IPS DF 6.9 (cell line): Measurements from ENCODE around the gene KMT2E.

Experiments
- DNase-seq: peaks from one replicate; pipeline ENCODE4 v3.0.0-alpha.2; 2013; ENCODE audit warnings: low read depth, low spot score
- H3K27ac ChIP-seq: one replicate; pipeline ENCODE4 v1.5.1; 2013; ENCODE audit warnings: low read length, control low read depth
- H3K27me3 ChIP-seq: 2 replicates; pipeline ENCODE4 v1.6.1; 2013; ENCODE audit warnings: mild to moderate bottlenecking, low read length; ENCODE audit not compliant: control insufficient read depth, insufficient read depth
- H3K36me3 ChIP-seq: 2 replicates; pipeline ENCODE4 v1.6.1; 2013; ENCODE audit warnings: low read length; ENCODE audit not compliant: control insufficient read depth, insufficient read depth
- H3K4me1 ChIP-seq: 2 replicates; pipeline ENCODE4 v1.6.1; 2013; ENCODE audit warnings: low read length; ENCODE audit not compliant: control insufficient read depth, insufficient read depth
- H3K4me3 ChIP-seq: 2 replicates; pipeline ENCODE4 v1.5.1; 2013; ENCODE audit warnings: mild to moderate bottlenecking, low read length
- H3K9me3 ChIP-seq: 2 replicates; pipeline ENCODE4 v1.6.1; 2013; ENCODE audit warnings: low read length, inconsistent platforms; ENCODE audit not compliant: control insufficient read depth, insufficient read depth
- WGBS: extraction: QIAGEN DNeasy Blood & Tissue Kit; methylation state at CpG from one replicate; pipeline ENCODE4 v1.1.7; 2013; ENCODE audit warnings: mixed read lengths, missing lambda C conversion rate; ENCODE audit not compliant: insufficient read length, insufficient coverage; 5-methylcytosine and 5-hydroxymethylcytosine counted together

The KMT2E gene

GRCh38 chr7:105139381-105139780 lies 125.4 kb downstream of the KMT2E start:
- Histone ChIP-seq H3K27ac (no peak overlapping the region), H3K27me3 (no peaks in the 10 kb centered on the region), H3K4me3 (no peak overlapping the region), H3K36me3 (no peaks in the 10 kb centered on the region), H3K4me1 (no peaks in the 10 kb centered on the region), H3K9me3 (no peaks in the 10 kb centered on the region)
- no peak for DNase-seq

- DNase-seq = no peak
- H3K36me3 ChIP-seq = no peaks in the 10 kb centered on the region
- no peaks in the 10 kb centered on the region for H3K4me1 ChIP-seq
- no peak overlapping the region for H3K27ac ChIP-seq
- no CpG with 5 or more reads among the region's 6 CpGs for WGBS
- no peaks in the 10 kb centered on the region for H3K27me3 ChIP-seq
- no peak overlapping the region for H3K4me3 ChIP-seq
- H3K9me3 ChIP-seq = no peaks in the 10 kb centered on the region
Observed at GRCh38 chr7:105141068-105141467, 127.1 kb downstream of the KMT2E start.

GRCh38 chr7:105149827-105150226 lies 135.8 kb downstream of the KMT2E start:
- no peak overlapping the region for H3K27ac ChIP-seq
- no peak for DNase-seq
- 100% methylated on average over 1 of the region's 3 CpGs for WGBS
- H3K36me3 ChIP-seq = no peaks in the 10 kb centered on the region
- H3K4me1 ChIP-seq = no peaks in the 10 kb centered on the region
- H3K27me3 ChIP-seq = no peaks in the 10 kb centered on the region
- no peak overlapping the region for H3K4me3 ChIP-seq
- H3K9me3 ChIP-seq = no peaks in the 10 kb centered on the region

- WGBS = no CpG with 5 or more reads among the region's 3 CpGs
- no peak overlapping the region for H3K27ac ChIP-seq
- no peaks in the 10 kb centered on the region for H3K9me3 ChIP-seq
- H3K27me3 ChIP-seq = no peaks in the 10 kb centered on the region
- H3K4me1 ChIP-seq = no peaks in the 10 kb centered on the region
- H3K36me3 ChIP-seq = no peaks in the 10 kb centered on the region
- DNase-seq = no peak
- no peak overlapping the region for H3K4me3 ChIP-seq
Observed at GRCh38 chr7:105151152-105151551, 137.1 kb downstream of the KMT2E start.

- Histone ChIP-seq H3K27ac (no peak overlapping the region), H3K9me3 (no peaks in the 10 kb centered on the region), H3K4me1 (no peaks in the 10 kb centered on the region), H3K27me3 (no peaks in the 10 kb centered on the region), H3K4me3 (no peak overlapping the region), H3K36me3 (no peaks in the 10 kb centered on the region)
- WGBS = no CpG with 5 or more reads among the region's 6 CpGs
- DNase-seq = no peak
Observed at GRCh38 chr7:105153531-105153930, 139.5 kb downstream of the KMT2E start.

- WGBS = no CpG with 5 or more reads among the region's 2 CpGs
- no peak overlapping the region for H3K4me3 ChIP-seq
- no peak overlapping the region for H3K27ac ChIP-seq
- no peaks in the 10 kb centered on the region for H3K9me3 ChIP-seq
- H3K36me3 ChIP-seq = no peaks in the 10 kb centered on the region
- DNase-seq = no peak
- no peaks in the 10 kb centered on the region for H3K27me3 ChIP-seq
- no peaks in the 10 kb centered on the region for H3K4me1 ChIP-seq
Observed at GRCh38 chr7:105154084-105154483, 140.1 kb downstream of the KMT2E start.

GRCh38 chr7:105156731-105157130 lies 142.7 kb downstream of the KMT2E start:
- no peak overlapping the region for H3K27ac ChIP-seq
- no peak overlapping the region for H3K4me3 ChIP-seq
- WGBS = no CpG with 5 or more reads among the region's 2 CpGs
- H3K9me3 ChIP-seq = no peaks in the 10 kb centered on the region
- no peaks in the 10 kb centered on the region for H3K4me1 ChIP-seq
- no peaks in the 10 kb centered on the region for H3K36me3 ChIP-seq
- H3K27me3 ChIP-seq = no peaks in the 10 kb centered on the region
- no peak for DNase-seq

GRCh38 chr7:105157278-105157677 lies 143.3 kb downstream of the KMT2E start:
- Histone ChIP-seq H3K27ac (no peak overlapping the region), H3K4me1 (no peaks in the 10 kb centered on the region), H3K27me3 (no peaks in the 10 kb centered on the region), H3K36me3 (no peaks in the 10 kb centered on the region), H3K4me3 (no peak overlapping the region), H3K9me3 (no peaks in the 10 kb centered on the region)
- DNase-seq = no peak
- no CpG with 5 or more reads among the region's 3 CpGs for WGBS

GRCh38 chr7:105161366-105161765 lies 147.4 kb downstream of the KMT2E start:
- no peaks in the 10 kb centered on the region for H3K36me3 ChIP-seq
- H3K27ac ChIP-seq = no peak overlapping the region
- H3K4me3 ChIP-seq = no peak overlapping the region
- DNase-seq = no peak
- no peaks in the 10 kb centered on the region for H3K4me1 ChIP-seq
- H3K27me3 ChIP-seq = no peaks in the 10 kb centered on the region
- no peaks in the 10 kb centered on the region for H3K9me3 ChIP-seq
- WGBS = no CpG with 5 or more reads among the region's 1 CpG
